ENCODE data around the gene EPS15.

DNA sequence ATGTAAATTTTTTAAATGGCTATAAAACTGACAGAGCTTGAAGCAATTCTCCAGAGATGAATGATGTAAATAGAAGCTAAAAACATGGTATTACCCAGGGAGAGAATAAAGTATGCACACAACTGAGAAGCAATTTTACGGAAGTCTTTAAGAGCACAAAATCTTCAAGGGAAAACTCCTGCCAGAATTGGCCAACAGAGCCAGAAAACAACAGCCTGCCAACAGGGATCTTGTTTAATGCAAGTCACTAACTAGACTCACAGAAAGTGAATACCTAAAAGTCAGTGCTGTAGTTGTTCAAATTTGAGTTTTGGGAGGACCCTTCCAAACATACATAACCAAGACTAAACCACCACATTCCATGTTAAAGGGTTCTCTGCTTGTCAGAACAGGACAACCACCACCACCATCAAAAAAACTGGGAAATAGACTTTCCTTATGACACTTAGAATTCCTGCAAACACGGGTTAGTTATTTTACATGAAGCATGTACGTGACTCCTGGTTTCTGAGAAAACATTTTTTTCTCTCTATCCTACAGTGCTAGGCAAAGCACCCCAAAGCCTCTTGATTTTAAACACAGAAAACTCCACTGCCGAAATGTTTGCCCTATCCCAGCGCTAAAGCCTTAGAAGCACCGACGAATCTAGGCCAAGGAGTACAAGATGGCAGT lies 1.6 kb downstream of the EPS15 start:
- TF ChIP-seq, protein P1, sequence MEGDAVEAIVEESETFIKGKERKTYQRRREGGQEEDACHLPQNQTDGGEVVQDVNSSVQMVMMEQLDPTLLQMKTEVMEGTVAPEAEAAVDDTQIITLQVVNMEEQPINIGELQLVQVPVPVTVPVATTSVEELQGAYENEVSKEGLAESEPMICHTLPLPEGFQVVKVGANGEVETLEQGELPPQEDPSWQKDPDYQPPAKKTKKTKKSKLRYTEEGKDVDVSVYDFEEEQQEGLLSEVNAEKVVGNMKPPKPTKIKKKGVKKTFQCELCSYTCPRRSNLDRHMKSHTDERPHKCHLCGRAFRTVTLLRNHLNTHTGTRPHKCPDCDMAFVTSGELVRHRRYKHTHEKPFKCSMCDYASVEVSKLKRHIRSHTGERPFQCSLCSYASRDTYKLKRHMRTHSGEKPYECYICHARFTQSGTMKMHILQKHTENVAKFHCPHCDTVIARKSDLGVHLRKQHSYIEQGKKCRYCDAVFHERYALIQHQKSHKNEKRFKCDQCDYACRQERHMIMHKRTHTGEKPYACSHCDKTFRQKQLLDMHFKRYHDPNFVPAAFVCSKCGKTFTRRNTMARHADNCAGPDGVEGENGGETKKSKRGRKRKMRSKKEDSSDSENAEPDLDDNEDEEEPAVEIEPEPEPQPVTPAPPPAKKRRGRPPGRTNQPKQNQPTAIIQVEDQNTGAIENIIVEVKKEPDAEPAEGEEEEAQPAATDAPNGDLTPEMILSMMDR (IDR thresholded peaks at IDR 0.05) = no peak
- TF ChIP-seq POLR2AphosphoS5 (IDR thresholded peaks at IDR 0.05) (no peak), POLR2A (IDR thresholded peaks at IDR 0.05) (no peak), EP300 (IDR thresholded peaks at IDR 0.05) (no peak)

Measured in stomach (tissue), 4 donors.